Fibroblast of the aortic adventitia (primary cell): Measurements from ENCODE around the gene PTTG1. TPM values are rescaled to one million over a fixed set of nuclear protein-coding genes. Genes with fewer than 3 reads are reported as not detected.

Source experiments
- DNase-seq: peaks from one replicate; pipeline ENCODE4 v3.0.0-alpha.2; 2010; ENCODE audit warnings: low read depth
- H3K4me3 ChIP-seq: 2 replicates; pipeline ENCODE4 v1.5.1; 2011; ENCODE audit warnings: low read depth, mild to moderate bottlenecking, control low read depth, low read length, moderate library complexity
- CTCF ChIP-seq: IDR thresholded peaks from 2 replicates; pipeline ENCODE4 v1.5.1; 2011; ENCODE audit warnings: mild to moderate bottlenecking, low read length, control low read depth, inconsistent platforms; ENCODE audit not compliant: insufficient read depth
- small RNA-seq: library from RNA; depleted of rRNA; stranded (forward); fragments of <200 nt; gene quantifications from one replicate; pipeline ENCODE3, GENCODE V24; 2012
- total RNA-seq: library from RNA; depleted of rRNA; stranded (reverse); fragments of >200 nt; gene quantifications from 2 replicates; pipeline ENCODE4 v1.2.3, GENCODE V29; 2012; ENCODE audit warnings: low replicate concordance

The PTTG1 gene
- total RNA-seq, 1 donor: 107 TPM

- no peak for DNase-seq
- no peak overlapping the region for H3K4me3 ChIP-seq
- no peak for TF ChIP-seq CTCF
Measured at GRCh38 chr5:160474084-160474483, 52.4 kb downstream of the PTTG1 start.

GRCh38 chr5:160475864-160476438 is 54.3 kb downstream of the PTTG1 start:
- no peak overlapping the region for H3K4me3 ChIP-seq
- no peak for DNase-seq
- TF ChIP-seq CTCF: no peak

- TF ChIP-seq CTCF: no peak
- DNase-seq: no peak
- no peak overlapping the region for H3K4me3 ChIP-seq
Measured at GRCh38 chr5:160477266-160477970, 55.8 kb downstream of the PTTG1 start.

- DNase-seq: no peak
- no peak overlapping the region for H3K4me3 ChIP-seq
- no peak for TF ChIP-seq CTCF
Measured at GRCh38 chr5:160478163-160478562, 56.5 kb downstream of the PTTG1 start.

Small RNA genes within 50 kb of the gene (small RNA-seq; reads per million reads assigned to genes)
- gene MIR3142: not detected

Other genes with a start within 250 kb of the PTTG1 start
- gene FABP6, start 192.3 kb upstream of the PTTG1 start, total RNA-seq: 1.5 TPM in 1 of 2 replicates, not detected in the other
- gene CCNJL, start 109.3 kb upstream of the PTTG1 start, total RNA-seq: 0.27 and 0.82 TPM in 2 replicates
- 0.57 and 2.0 TPM in 2 replicates for gene C1QTNF2, start 51.2 kb upstream of the PTTG1 start, total RNA-seq
- gene FAM200C, start 21.8 kb upstream of the PTTG1 start, total RNA-seq: 5.5 and 6.7 TPM in 2 replicates
- 59.5 and 69.7 TPM in 2 replicates for gene SLU7, start 2.8 kb upstream of the PTTG1 start, total RNA-seq